ENCODE results near the gene KCNJ15.

DNA sequence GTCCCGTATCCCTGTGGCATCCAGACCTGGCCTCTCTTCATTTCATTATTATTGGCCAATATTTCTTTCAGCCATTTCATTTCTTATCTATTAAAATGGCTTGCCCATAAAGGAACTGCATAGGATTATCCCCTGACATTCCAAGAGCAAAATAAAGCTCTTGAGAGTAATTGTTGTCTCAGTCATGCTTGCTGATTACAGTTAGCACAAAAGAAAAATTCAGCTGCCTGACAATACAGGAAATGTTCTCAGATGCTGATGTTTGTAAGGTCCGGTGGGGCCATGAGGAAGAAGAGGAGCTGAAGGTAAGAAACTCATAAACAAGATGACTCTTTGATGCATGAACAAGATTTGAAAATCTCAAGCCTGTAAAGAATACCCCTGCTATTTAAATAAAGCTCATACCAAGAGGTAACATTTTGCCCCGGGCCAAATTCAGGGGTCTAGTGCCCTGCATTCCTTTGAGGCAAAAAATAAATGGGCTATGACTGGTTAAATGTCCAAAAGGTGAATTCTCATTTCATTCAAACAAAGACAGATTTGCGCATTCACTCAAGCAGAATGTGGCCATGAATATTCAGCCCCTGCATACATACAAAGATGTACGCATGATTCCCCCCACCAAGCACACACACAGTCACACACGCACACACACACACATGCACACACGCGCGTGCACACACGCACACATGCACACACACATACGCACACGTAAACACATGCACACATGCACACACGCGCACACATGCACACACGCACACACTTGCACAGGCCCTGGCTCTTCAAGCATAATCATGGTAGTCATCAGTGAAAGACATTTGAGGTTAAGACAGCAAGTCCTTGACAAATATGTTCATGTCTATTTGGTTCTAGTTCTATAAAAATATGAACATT, 44.8 kb downstream of the KCNJ15 start:
- no peak for TF ChIP-seq POLR2A (IDR thresholded peaks at IDR 0.05; ENCODE audit: low read depth, low read length)
- TF ChIP-seq POLR2AphosphoS5 (IDR thresholded peaks at IDR 0.05; ENCODE audit: low read depth, low read length) = no peak
- TF ChIP-seq POU2F2 (IDR thresholded peaks at IDR 0.05; ENCODE audit: low read depth, low read length) = no peak
- no peak for TF ChIP-seq TAF1 (IDR thresholded peaks at IDR 0.05; ENCODE audit: low read depth, low read length)

Measured in GM12891 (cell line).